ENCODE data around the gene ZCCHC14. TPM values are rescaled to one million over a fixed set of nuclear protein-coding genes. Genes with fewer than 3 reads are reported as not detected.

Gene ZCCHC14
- total and polyA plus RNA-seq, 2 experiments from 2014 or later = 2.7 to 6.3 TPM

GRCh38 chr16:87422106-87422505, 70.7 kb downstream of the ZCCHC14 start:
- Histone ChIP-seq H4K20me1 (ENCODE audit: insufficient read depth) (no peaks in the 10 kb centered on the region; the same call in 1 of the 2 replicates), H3K27me3 (replicated peaks; ENCODE audit: insufficient read depth) (no peaks in the 10 kb centered on the region), H3K27ac (no peak overlapping the region), H3K9ac (no peak overlapping the region), H3K79me2 (ENCODE audit: insufficient read depth) (peaks cover 37% of the 10 kb centered on the region), H3K4me2 (ENCODE audit: unreplicated experiment) (no peak overlapping the region), H3K4me1 (ENCODE audit: insufficient read depth) (no peaks in the 10 kb centered on the region), H3F3A (ENCODE audit: insufficient read depth) (no peaks in the 10 kb centered on the region), H3K9me3 (ENCODE audit: low read depth) (no peaks in the 10 kb centered on the region), H2AFZ (no peak overlapping the region), H3K9me2 (ENCODE audit: insufficient read depth) (no peaks in the 10 kb centered on the region), H3K36me3 (ENCODE audit: low read depth) (peaks cover 16% of the 10 kb centered on the region), H3K4me3 (no peak overlapping the region)
- in situ Hi-C loops (cut with MboI) = loop anchor here (10.0 kb wide), 1 partner anchor 123 kb away; no protein-coding TSS in a partner anchor
- TF ChIP-seq EZH2 (IDR thresholded peaks at IDR 0.05; ENCODE audit: insufficient read depth, poor library complexity, severe bottlenecking) (no peak), EZH2phosphoT487 (IDR thresholded peaks at IDR 0.05; ENCODE audit: insufficient read depth, low read depth) (no peak)
- WGBS, 2 experiments (ENCODE audit: low coverage in 1 of 2, low lambda C conversion rate in 2 of 2, missing lambda C conversion rate in 2 of 2) = 95 to 96% methylated on average over 11 of the region's 11 CpGs
- DNase-seq = no peak

GRCh38 chr16:87421003-87421912, 71.6 kb downstream of the ZCCHC14 start:
- Histone ChIP-seq H4K20me1 (ENCODE audit: insufficient read depth) (no peaks in the 10 kb centered on the region; the same call in 1 of the 2 replicates), H3K36me3 (ENCODE audit: low read depth) (peaks cover 21% of the 10 kb centered on the region), H3K27me3 (replicated peaks; ENCODE audit: insufficient read depth) (no peaks in the 10 kb centered on the region), H3K9me3 (ENCODE audit: low read depth) (no peaks in the 10 kb centered on the region), H3K4me3 (no peak overlapping the region), H3F3A (ENCODE audit: insufficient read depth) (no peaks in the 10 kb centered on the region), H2AFZ (no peak overlapping the region), H3K9me2 (ENCODE audit: insufficient read depth) (no peaks in the 10 kb centered on the region), H3K9ac (no peak overlapping the region), H3K79me2 (ENCODE audit: insufficient read depth) (peaks cover 28% of the 10 kb centered on the region), H3K4me2 (ENCODE audit: unreplicated experiment) (no peak overlapping the region), H3K27ac (no peak overlapping the region), H3K4me1 (ENCODE audit: insufficient read depth) (no peaks in the 10 kb centered on the region)
- WGBS, 2 experiments (ENCODE audit: low coverage in 1 of 2, low lambda C conversion rate in 2 of 2, missing lambda C conversion rate in 2 of 2) = 94 to 95% methylated on average over 25 of the region's 25 CpGs
- DNase-seq = no peak
- TF ChIP-seq EZH2 (IDR thresholded peaks at IDR 0.05; ENCODE audit: insufficient read depth, poor library complexity, severe bottlenecking) (no peak), EZH2phosphoT487 (IDR thresholded peaks at IDR 0.05; ENCODE audit: insufficient read depth, low read depth) (no peak)
- in situ Hi-C loops (cut with MboI) = loop anchor here (10.0 kb wide), 1 partner anchor 124 kb away; no protein-coding TSS in a partner anchor

GRCh38 chr16:87420026-87421002, 72.5 kb downstream of the ZCCHC14 start:
- 74 to 76% methylated on average over 25 of the region's 25 CpGs for WGBS, 2 experiments (ENCODE audit: low coverage in 1 of 2, low lambda C conversion rate in 2 of 2, missing lambda C conversion rate in 2 of 2)
- in situ Hi-C loops (cut with MboI) = loop anchor here (10.0 kb wide), 1 partner anchor 124 kb away; no protein-coding TSS in a partner anchor
- no peaks in the 10 kb centered on the region for H3K9me2 ChIP-seq (ENCODE audit: insufficient read depth)

GRCh38 chr16:87418644-87419043, 74.2 kb downstream of the ZCCHC14 start:
- WGBS, 2 experiments (ENCODE audit: low coverage in 1 of 2, low lambda C conversion rate in 2 of 2, missing lambda C conversion rate in 2 of 2) = 90 to 91% methylated on average over 6 of the region's 6 CpGs
- Histone ChIP-seq H3F3A (ENCODE audit: insufficient read depth) (no peaks in the 10 kb centered on the region), H3K4me3 (no peak overlapping the region), H3K9me3 (ENCODE audit: low read depth) (no peaks in the 10 kb centered on the region), H3K4me1 (ENCODE audit: insufficient read depth) (no peaks in the 10 kb centered on the region), H2AFZ (no peak overlapping the region), H3K79me2 (ENCODE audit: insufficient read depth) (peaks cover 10% of the 10 kb centered on the region), H3K4me2 (ENCODE audit: unreplicated experiment) (no peak overlapping the region), H3K27ac (no peak overlapping the region), H3K9me2 (ENCODE audit: insufficient read depth) (no peaks in the 10 kb centered on the region), H3K36me3 (ENCODE audit: low read depth) (peaks cover 29% of the 10 kb centered on the region), H3K9ac (no peak overlapping the region), H3K27me3 (replicated peaks; ENCODE audit: insufficient read depth) (no peaks in the 10 kb centered on the region), H4K20me1 (ENCODE audit: insufficient read depth) (no peaks in the 10 kb centered on the region)
- no peak for DNase-seq
- TF ChIP-seq EZH2 (IDR thresholded peaks at IDR 0.05; ENCODE audit: insufficient read depth, poor library complexity, severe bottlenecking) = no peak
- no peak for TF ChIP-seq EZH2phosphoT487 (IDR thresholded peaks at IDR 0.05; ENCODE audit: insufficient read depth, low read depth)
- in situ Hi-C loops (cut with MboI) = no loop called here

More at GRCh38 chr16:87420026-87421002, 72.5 kb downstream of the ZCCHC14 start:
- Histone ChIP-seq H3K9me3 (ENCODE audit: low read depth) (no peaks in the 10 kb centered on the region), H3F3A (ENCODE audit: insufficient read depth) (no peaks in the 10 kb centered on the region), H4K20me1 (ENCODE audit: insufficient read depth) (no peaks in the 10 kb centered on the region; the same call in 1 of the 2 replicates), H2AFZ (no peak overlapping the region), H3K27me3 (replicated peaks; ENCODE audit: insufficient read depth) (no peaks in the 10 kb centered on the region), H3K4me3 (no peak overlapping the region), H3K79me2 (ENCODE audit: insufficient read depth) (peaks cover 22% of the 10 kb centered on the region), H3K9ac (no peak overlapping the region), H3K4me2 (ENCODE audit: unreplicated experiment) (no peak overlapping the region), H3K4me1 (ENCODE audit: insufficient read depth) (no peaks in the 10 kb centered on the region), H3K27ac (no peak overlapping the region), H3K36me3 (ENCODE audit: low read depth) (peaks cover 24% of the 10 kb centered on the region)
- no peak for DNase-seq
- TF ChIP-seq EZH2phosphoT487 (IDR thresholded peaks at IDR 0.05; ENCODE audit: insufficient read depth, low read depth) (no peak), EZH2 (IDR thresholded peaks at IDR 0.05; ENCODE audit: insufficient read depth, poor library complexity, severe bottlenecking) (no peak)
